ENCODE results near the gene SENP6.
"Not testable (repeated sequence)": the region's sequence is repeated elsewhere in the genome, so short reads cannot be mapped to it uniquely, and the experiment has no call there.

The SENP6 gene

GRCh38 chr6:75609639-75610590, 8.2 kb downstream of the SENP6 start:
- DNase-seq: no peak

GRCh38 chr6:75611011-75611701, 9.5 kb downstream of the SENP6 start:
- DNase-seq: no peak

- DNase-seq: no peak
Measured at GRCh38 chr6:75611702-75612375, 10.2 kb downstream of the SENP6 start.

- DNase-seq: no peak
Measured at GRCh38 chr6:75612434-75612833, 10.8 kb downstream of the SENP6 start.

- no peak for DNase-seq
Measured at GRCh38 chr6:75613056-75613501, 11.4 kb downstream of the SENP6 start.

GRCh38 chr6:75618437-75618836, 16.8 kb downstream of the SENP6 start:
- DNase-seq: no peak

GRCh38 chr6:75619230-75619899, 17.7 kb downstream of the SENP6 start:
- DNase-seq: no peak

- no peak for DNase-seq
Measured at GRCh38 chr6:75620381-75621304, 19.0 kb downstream of the SENP6 start.

- no peak for DNase-seq
Measured at GRCh38 chr6:75621846-75622245, 20.2 kb downstream of the SENP6 start.

- no peak for DNase-seq
Measured at GRCh38 chr6:75623491-75623890, 21.8 kb downstream of the SENP6 start.

- DNase-seq: no peak
Measured at GRCh38 chr6:75624335-75624734, 22.7 kb downstream of the SENP6 start.

- no peak for DNase-seq
Measured at GRCh38 chr6:75624988-75625387, 23.3 kb downstream of the SENP6 start.

- DNase-seq: no peak
Measured at GRCh38 chr6:75626561-75626960, 24.9 kb downstream of the SENP6 start.

GRCh38 chr6:75627708-75628107, 26.0 kb downstream of the SENP6 start:
- not testable (repeated sequence) for DNase-seq

GRCh38 chr6:75631859-75632635, 30.4 kb downstream of the SENP6 start:
- no peak for DNase-seq

GRCh38 chr6:75633045-75633444, 31.4 kb downstream of the SENP6 start:
- DNase-seq: no peak

- no peak for DNase-seq
Measured at GRCh38 chr6:75642311-75642710, 40.6 kb downstream of the SENP6 start.

- DNase-seq: no peak
Measured at GRCh38 chr6:75643173-75643572, 41.5 kb downstream of the SENP6 start.

GRCh38 chr6:75656479-75656878, 54.8 kb downstream of the SENP6 start:
- DNase-seq: no peak

- no peak for DNase-seq
Measured at GRCh38 chr6:75657327-75657726, 55.6 kb downstream of the SENP6 start.

GRCh38 chr6:75666592-75666991, 64.9 kb downstream of the SENP6 start:
- no peak for DNase-seq
